NCI-H2196 treated with DMSO at 0.1 percent for 48 hours (cell line): ENCODE data around the gene NSUN6.
"Not testable (repeated sequence)": the region's sequence is repeated elsewhere in the genome, so short reads cannot be mapped to it uniquely, and the experiment has no call there.

Experiments used
- DNase-seq: peaks from one replicate; lab custom pipeline; 2025; ENCODE audit not compliant: unreplicated experiment; lab: John Stamatoyannopoulos, UW

The NSUN6 gene

GRCh38 chr10:18610517-18610916 lies 40.9 kb downstream of the NSUN6 start:
- peak; percentile 43 for DNase-seq

GRCh38 chr10:18608596-18608995 lies 42.8 kb downstream of the NSUN6 start:
- DNase-seq: no peak

- DNase-seq: no peak
Measured at GRCh38 chr10:18607503-18608378, 43.6 kb downstream of the NSUN6 start.

- DNase-seq: no peak
Measured at GRCh38 chr10:18606051-18606695, 45.2 kb downstream of the NSUN6 start.

GRCh38 chr10:18601321-18601720 lies 50.1 kb downstream of the NSUN6 start:
- DNase-seq: no peak

- DNase-seq: no peak
Measured at GRCh38 chr10:18599392-18599791, 52.0 kb downstream of the NSUN6 start.

GRCh38 chr10:18594574-18595156 lies 56.7 kb downstream of the NSUN6 start:
- no peak for DNase-seq

GRCh38 chr10:18591141-18591540 lies 60.2 kb downstream of the NSUN6 start:
- not testable (repeated sequence) for DNase-seq

GRCh38 chr10:18586637-18587036 lies 64.8 kb downstream of the NSUN6 start:
- DNase-seq: not testable (repeated sequence)

- DNase-seq: no peak
Measured at GRCh38 chr10:18583575-18584270, 67.7 kb downstream of the NSUN6 start.

- no peak for DNase-seq
Measured at GRCh38 chr10:18582803-18583202, 68.6 kb downstream of the NSUN6 start.

- no peak for DNase-seq
Measured at GRCh38 chr10:18577823-18578685, 73.3 kb downstream of the NSUN6 start.

GRCh38 chr10:18576586-18576985 lies 74.8 kb downstream of the NSUN6 start:
- no peak for DNase-seq

- no peak for DNase-seq
Measured at GRCh38 chr10:18572959-18573561, 78.3 kb downstream of the NSUN6 start.

- no peak for DNase-seq
Measured at GRCh38 chr10:18571780-18572179, 79.6 kb downstream of the NSUN6 start.

GRCh38 chr10:18571076-18571475 lies 80.3 kb downstream of the NSUN6 start:
- no peak for DNase-seq

- not testable (repeated sequence) for DNase-seq
Measured at GRCh38 chr10:18570386-18570785, 81.0 kb downstream of the NSUN6 start.

GRCh38 chr10:18567343-18567856 lies 84.0 kb downstream of the NSUN6 start:
- no peak for DNase-seq

GRCh38 chr10:18566177-18566576 lies 85.2 kb downstream of the NSUN6 start:
- DNase-seq: no peak

- no peak for DNase-seq
Measured at GRCh38 chr10:18565006-18565405, 86.4 kb downstream of the NSUN6 start.
